Right lobe of liver (tissue), 6 donors: Measurements from ENCODE around the gene CLDN5. TPM values are rescaled to one million over a fixed set of nuclear protein-coding genes. Genes with fewer than 3 reads are reported as not detected.

Source experiments
- ATAC-seq, 4 donors: fragments of 200-7000 bp; cut with Tn5 transposase; one replicate each; pipeline ENCODE4 v1.9.1; 2020; ENCODE audit warnings: mild to moderate bottlenecking in 4 of 4, moderate library complexity in 4 of 4
- DNase-seq, 3 donors: peaks; one replicate each; pipeline ENCODE4 v3.0.0-alpha.2; 2020
- H3K27ac ChIP-seq, 3 donors: fragments of 200-600 bp; one replicate each; pipeline ENCODE4 v1.8.0; 2022
- H3K27me3 ChIP-seq, 2 donors: fragments of 200-600 bp; one replicate each; pipeline ENCODE4 v1.8.0; 2022
- H3K36me3 ChIP-seq, 4 donors: fragments of 200-600 bp; sonication (generic) in 1 of 4; one replicate each; pipeline versions ENCODE4 v1.5.1 to v1.8.0; 2017 to 2022; ENCODE audit warnings: control low read depth in 1 of 4
- H3K4me1 ChIP-seq, 4 donors: fragments of 200-600 bp; sonication (generic) in 1 of 4; one replicate each; pipeline versions ENCODE4 v1.5.1 to v1.8.0; 2017 to 2022; ENCODE audit warnings: control low read depth in 1 of 4
- H3K4me3 ChIP-seq, 3 donors: fragments of 200-600 bp; one replicate each; pipeline ENCODE4 v1.8.0; 2022
- H3K9me3 ChIP-seq, 4 donors: fragments of 200-600 bp; sonication (generic) in 1 of 4; one replicate each; pipeline versions ENCODE4 v1.5.1 to v1.8.0; 2017 to 2022; ENCODE audit warnings: control low read depth in 1 of 4
- CTCF ChIP-seq, 4 donors: fragments of 200-600 bp in 3 of 4; fragments of 450-650 bp in 1 of 4; IDR thresholded peaks; one replicate each; pipeline versions ENCODE4 v1.5.1 to v1.8.0; 2016 to 2022; ENCODE audit warnings: antibody characterized with exemption in 4 of 4, mild to moderate bottlenecking in 2 of 4
- POLR2A ChIP-seq: fragments of 450-650 bp; IDR thresholded peaks from one replicate; pipeline ENCODE4 v1.6.1; 2017; ENCODE audit warnings: antibody characterized with exemption, mild to moderate bottlenecking
- WGBS: methylation state at CpG from one replicate; pipeline ENCODE4 v1.1.6; 2018; ENCODE audit warnings: low coverage, low lambda C conversion rate; ENCODE audit not compliant: insufficient coverage; ENCODE audit errors: missing lambda C conversion rate; 5-methylcytosine and 5-hydroxymethylcytosine counted together
- intact Hi-C, 2 donors: fragments of 100-400 bp; cut with DNase I; formaldehyde crosslinking; loops; one replicate each; pipeline versions ENCODE4 v1.11.2 to v1.14.1; 2022
- total RNA-seq, 6 experiments: library from RNA; depleted of rRNA in 2 of 6; stranded (reverse); fragments of >200 nt in 2 of 6; fragmentation: NEBNext Ultra II Directional in 3 of 6; extraction: Animal tissue kit (Norgen Biotek cat#: 25700) in 3 of 6; gene quantifications; one replicate each; pipeline versions ENCODE4 v1.1.0 to v1.2.4, GENCODE V29; 2016 to 2023
- donor health status: DM: no; HTN: yes; CAD: no.
- donor health status: DM: no; HTN: no; CAD: no.
- donor health status: DM: no; HTN: no; CAD: no.
- donor health status: DM: no; HTN: yes; CAD: no.
- donor health status: DM: no; HTN: yes; CAD: no.

The CLDN5 gene
- total RNA-seq, 6 experiments from 2014 or later, result 4.4 to 12.1 (median 5.7) TPM

DNA sequence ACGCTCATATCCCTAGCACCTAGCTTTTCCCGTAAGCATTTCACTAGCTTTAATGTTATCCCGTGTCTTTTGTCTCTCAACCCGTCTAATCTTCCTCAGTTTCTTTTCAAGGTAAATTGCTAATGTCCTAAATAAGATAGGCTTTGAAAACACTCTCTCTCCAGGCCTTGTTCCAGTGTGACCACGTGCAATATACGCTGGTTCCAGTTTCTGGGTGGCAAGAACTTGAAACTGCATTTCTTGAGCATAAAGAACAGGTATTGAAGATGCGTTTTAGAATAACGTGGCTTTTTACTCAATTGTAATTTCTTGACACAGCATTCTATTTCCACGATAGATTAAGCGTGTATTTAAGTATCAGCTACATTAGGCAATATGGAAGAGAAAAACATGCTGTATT lies 43.4 kb downstream of the CLDN5 start:
- intact Hi-C loops, result no loop called here
- TF ChIP-seq POLR2A, result no peak
- TF ChIP-seq CTCF (IDR thresholded peaks at IDR 0.05), result no peak
- no peak overlapping the region for H3K4me3 ChIP-seq
- no peaks in the 10 kb centered on the region for H3K36me3 ChIP-seq
- no peaks in the 10 kb centered on the region for H3K27me3 ChIP-seq
- no peak overlapping the region for H3K27ac ChIP-seq
- peaks cover 0 to 16% (median 3%) of the 10 kb centered on the region in 4 donors for H3K4me1 ChIP-seq
- no peaks in the 10 kb centered on the region for H3K9me3 ChIP-seq
- no peak for ATAC-seq
- DNase-seq, result peak in 1 of 3 donors; percentile 3
- WGBS, result 64% methylated on average over 10 of the region's 10 CpGs

- H3K27me3 ChIP-seq, result no peaks in the 10 kb centered on the region
- intact Hi-C loops, result no loop called here
- no peak overlapping the region for H3K27ac ChIP-seq
- WGBS, result 0% methylated on average over 13 of the region's 15 CpGs
- H3K4me1 ChIP-seq, result peaks cover 0 to 16% (median 3%) of the 10 kb centered on the region in 4 donors
- H3K4me3 ChIP-seq, result peak overlapping the region; percentile 25 to 89 (median 87)
- H3K36me3 ChIP-seq, result peaks cover 0 to 3% (median 0%) of the 10 kb centered on the region in 4 donors
- DNase-seq, result peak in 1 of 3 donors; percentile 62
- TF ChIP-seq CTCF (IDR thresholded peaks at IDR 0.05) (no peak), POLR2A (no peak)
- no peaks in the 10 kb centered on the region for H3K9me3 ChIP-seq
- no peak for ATAC-seq
These were observed 44.0 kb downstream of the CLDN5 start for GRCh38 chr22:19480173-19480568.

- H3K4me1 ChIP-seq, result peaks cover 0 to 16% (median 3%) of the 10 kb centered on the region in 4 donors
- DNase-seq (peak; percentile 95 to 98 (median 98)), ATAC-seq (peak; percentile 91 to 95 (median 94))
- H3K4me3 ChIP-seq, result peak within 1 kb of the TSS; percentile 86 to 89 (median 87)
- no peaks in the 10 kb centered on the region for H3K27me3 ChIP-seq
- WGBS, result under 1% methylated on average over 21 of the region's 50 CpGs
- TF ChIP-seq POLR2A (no peak), CTCF (IDR thresholded peaks at IDR 0.05) (no peak)
- H3K36me3 ChIP-seq, result peaks cover 0 to 9% (median 0%) of the 10 kb centered on the region in 4 donors
- intact Hi-C loops, result no loop called here
- H3K9me3 ChIP-seq, result no peaks in the 10 kb centered on the region
- peak within 1 kb of the TSS; percentile 95 to 100 (median 99) for H3K27ac ChIP-seq
These were observed 44.6 kb downstream of the CLDN5 start, which contains the start of gene CDC45 for GRCh38 chr22:19479355-19480172. Gene CDC45 (plus strand): TSS chr22:19479920. CDS start chr22:19479969, 49 bp downstream.

- Histone ChIP-seq H3K4me3 (peak within 1 kb of the TSS; percentile 86 to 89 (median 87)), H3K9me3 (no peaks in the 10 kb centered on the region), H3K36me3 (peaks cover 0 to 14% (median 0%) of the 10 kb centered on the region in 4 donors), H3K4me1 (peaks cover 0 to 16% (median 3%) of the 10 kb centered on the region in 4 donors), H3K27me3 (no peaks in the 10 kb centered on the region), H3K27ac (peak within 1 kb of the TSS; percentile 95 to 100 (median 99))
- WGBS, result 1% methylated on average over 11 of the region's 42 CpGs
- ATAC-seq, result peak; percentile 69 to 80 (median 78)
- intact Hi-C loops, result no loop called here
- DNase-seq, result peak; percentile 85 to 91 (median 91)
- peak; percentile 63 for TF ChIP-seq POLR2A
- no peak for TF ChIP-seq CTCF (IDR thresholded peaks at IDR 0.05)
These were observed 45.3 kb downstream of the CLDN5 start, which contains the start of gene UFD1 for GRCh38 chr22:19478901-19479354. Gene UFD1 (minus strand): TSS chr22:19479193. CDS start chr22:19479085, 108 bp downstream.
